K562 (cell line): ENCODE results near the gene IL31RA. TPM values are rescaled to one million over a fixed set of nuclear protein-coding genes. Genes with fewer than 3 reads are reported as not detected.

Experiments used
- ATAC-seq: fragments of 200-7000 bp; cut with Tn5 transposase; 3 replicates; pipeline ENCODE4 v1.9.1; 2020; ENCODE audit warnings: moderate library complexity
- BruUV-seq: library from RNA; stranded (reverse); fragments of 400-500 nt; replicated peaks from 2 replicates; lab custom pipeline; 2021; lab: Mats Ljungman, UMichigan
- CTCF ChIA-PET: fragments of 300-600 bp; formaldehyde crosslinking; extraction: SDS; loops from one replicate; lab custom pipeline; 2021; ENCODE audit warnings: low intra/inter-chr PET ratio; lab: Yijun Ruan, JAX
- POLR2A ChIA-PET: fragments of 300-600, 350-650 bp; sonication (Branson Sonifier 250); formaldehyde crosslinking; extraction: SDS; loops from one replicate; lab custom pipeline; 2021; ENCODE audit warnings: antibody characterized with exemption, inconsistent platforms; lab: Yijun Ruan, JAX
- DNase-seq, 4 experiments: peaks; one replicate each; pipeline versions ENCODE4 v3.0.0 to v3.0.0-alpha.2; 2011 to 2018; ENCODE audit warnings: low spot score in 3 of 4, mixed read lengths in 3 of 4; ENCODE audit errors: extremely low read depth in 1 of 4
- FAIRE-seq: peaks from 2 replicates; lab custom pipeline; 2011; peaks lifted over from hg19 to GRCh38; lab: Jason Lieb, UNC
- H2AFZ ChIP-seq: 2 replicates; pipeline ENCODE4 v1.6.0; 2011; ENCODE audit warnings: low read depth, low read length, control low read depth, inconsistent platforms
- H3K27ac ChIP-seq: fragments of 200-600 bp; 3 replicates; pipeline ENCODE4 v1.8.0; 2011; ENCODE audit warnings: low read depth, mild to moderate bottlenecking, control low read depth, inconsistent platforms, low read length, moderate library complexity, mixed read lengths; ENCODE audit errors: extremely low read depth
- H3K27me3 ChIP-seq, 2 experiments: fragments of 300-600 bp in 1 of 2; 2 replicates in 1 of 2; 3 replicates in 1 of 2; pipeline versions ENCODE4 v1.6.0 to v1.8.0; 2011; ENCODE audit warnings: inconsistent platforms in 2 of 2, low read length in 2 of 2, mild to moderate bottlenecking in 1 of 2, mixed read lengths in 1 of 2, moderate library complexity in 1 of 2; ENCODE audit not compliant: control insufficient read depth in 2 of 2, insufficient read depth in 2 of 2
- H3K36me3 ChIP-seq: fragments of 300-600 bp; 3 replicates; pipeline ENCODE4 v1.8.0; 2011; ENCODE audit warnings: mild to moderate bottlenecking, low read length, inconsistent platforms; ENCODE audit not compliant: control insufficient read depth, insufficient read depth
- H3K4me1 ChIP-seq, 2 experiments: fragments of 200-600 bp in 1 of 2; replicated peaks in 1 of 2; 2 replicates in 1 of 2; 3 replicates in 1 of 2; pipeline versions ENCODE4 v1.5.1 to v1.8.0; 2011; ENCODE audit warnings: inconsistent platforms in 2 of 2, low read length in 2 of 2, mild to moderate bottlenecking in 1 of 2, mixed read lengths in 1 of 2, moderate library complexity in 1 of 2; ENCODE audit not compliant: control insufficient read depth in 2 of 2, insufficient read depth in 2 of 2
- H3K4me2 ChIP-seq: 2 replicates; pipeline ENCODE4 v1.6.1; 2011; ENCODE audit warnings: low read length, control low read depth, inconsistent platforms, mixed read lengths; ENCODE audit not compliant: insufficient read depth
- H3K4me3 ChIP-seq: fragments of 200-600 bp; sonication (generic), shearing (Covaris generic); 2 replicates; pipeline ENCODE4 v1.5.1; 2016; ENCODE audit warnings: control low read depth, inconsistent platforms
- H3K79me2 ChIP-seq: fragments of 200-600 bp; 3 replicates; pipeline ENCODE4 v1.8.0; 2011; ENCODE audit warnings: low read length, inconsistent platforms; ENCODE audit not compliant: control insufficient read depth, insufficient read depth
- H3K9ac ChIP-seq, 2 experiments: 2 replicates each; pipeline versions ENCODE4 v1.6.0 to v1.6.1; 2011; ENCODE audit warnings: low read depth in 2 of 2, low read length in 2 of 2, control low read depth in 1 of 2, inconsistent platforms in 1 of 2, mild to moderate bottlenecking in 1 of 2, mixed read lengths in 1 of 2; ENCODE audit not compliant: insufficient read depth in 1 of 2
- H3K9me1 ChIP-seq: one replicate; pipeline ENCODE4 v1.6.0; 2011; ENCODE audit warnings: inconsistent platforms, mild to moderate bottlenecking, low read length, moderate library complexity; ENCODE audit not compliant: control insufficient read depth, insufficient read depth
- H3K9me3 ChIP-seq: replicated peaks from 2 replicates; pipeline ENCODE4 v1.5.1; 2011; ENCODE audit warnings: low read depth, low read length, inconsistent platforms; ENCODE audit not compliant: control insufficient read depth, insufficient read depth
- H4K20me1 ChIP-seq: replicated peaks from 2 replicates; pipeline ENCODE4 v1.6.1; 2011; ENCODE audit warnings: low read length, inconsistent platforms, mixed read lengths; ENCODE audit not compliant: control insufficient read depth, insufficient read depth
- ERF ChIP-seq: fragments of 450-650 bp; formaldehyde crosslinking; IDR thresholded peaks from 2 replicates; pipeline ENCODE4 v1.4.0; 2020; ENCODE audit warnings: mild to moderate bottlenecking, mixed read lengths
- FOXA3 ChIP-seq, 2 experiments: fragments of 450-650 bp in 1 of 2; sonication (generic) in 1 of 2; formaldehyde crosslinking; IDR thresholded peaks in 1 of 2; conservative IDR thresholded peaks in 1 of 2; 2 replicates each; pipeline versions ENCODE4 v1.4.0 to v1.8.0; 2020 to 2022; ENCODE audit warnings: mild to moderate bottlenecking in 2 of 2, missing genetic modification reagents in 1 of 2
- MEIS2 ChIP-seq: fragments of 450-650 bp; IDR thresholded peaks from 2 replicates; pipeline ENCODE4 v1.6.1; 2014; ENCODE audit warnings: mild to moderate bottlenecking; ENCODE audit not compliant: partially characterized antibody
- NFIC ChIP-seq: fragments of 450-650 bp; IDR thresholded peaks from 2 replicates; pipeline ENCODE4 v1.6.1; 2017; ENCODE audit warnings: mild to moderate bottlenecking, inconsistent platforms
- POLR2H ChIP-seq: IDR thresholded peaks from 2 replicates; pipeline ENCODE4 v1.6.1; 2016; ENCODE audit warnings: missing genetic modification characterization, low read depth, mild to moderate bottlenecking, control low read depth, missing compliant biosample characterization, moderate library complexity
- RAD21 ChIP-seq, 2 experiments: fragments of 250-450 bp in 1 of 2; fragments of 450-650 bp in 1 of 2; sonication (Bioruptor Pico) in 1 of 2; formaldehyde crosslinking in 1 of 2; IDR thresholded peaks in 1 of 2; conservative IDR thresholded peaks in 1 of 2; 2 replicates each; pipeline versions ENCODE4 v1.4.0 to v1.8.0; 2020 to 2022; ENCODE audit warnings: mild to moderate bottlenecking in 2 of 2, moderate library complexity in 1 of 2
- TFAP4 ChIP-seq: sonication (generic); formaldehyde crosslinking; IDR thresholded peaks from 2 replicates; pipeline ENCODE4 v1.8.0; 2022; ENCODE audit warnings: missing genetic modification reagents, mild to moderate bottlenecking, moderate library complexity, borderline replicate concordance
- ZNF408 ChIP-seq: fragments of 250-450 bp; sonication (Bioruptor Pico); IDR thresholded peaks from 2 replicates; pipeline ENCODE4 v1.4.0; 2020; ENCODE audit warnings: low read depth, mild to moderate bottlenecking, moderate library complexity
- ZNF511 ChIP-seq: sonication (generic); formaldehyde crosslinking; IDR thresholded peaks from 2 replicates; pipeline ENCODE4 v1.8.0; 2022; ENCODE audit warnings: mild to moderate bottlenecking, missing genetic modification reagents
- WGBS: fragments of 100-300 bp; shearing (Covaris generic); methylation state at CpG from one replicate; pipeline ENCODE4 v1.1.6; 2016; ENCODE audit warnings: low coverage, mixed read lengths; ENCODE audit not compliant: insufficient coverage; ENCODE audit errors: missing lambda C conversion rate; 5-methylcytosine and 5-hydroxymethylcytosine counted together
- in situ Hi-C: fragments of 300-500 bp; cut with MboI; formaldehyde crosslinking; loops from 4 replicates; pipeline ENCODE4 v1.15.0; 2018; ENCODE audit warnings: inconsistent platforms, mixed read lengths
- intact Hi-C: fragments of 100-400 bp; cut with micrococcal nuclease; formaldehyde crosslinking; loops from 2 replicates; pipeline ENCODE4 v1.14.2; 2022
- polyA plus RNA-seq, 8 experiments: library from polyadenylated mRNA; depleted of rRNA in 4 of 8; stranded (reverse) in 5 of 8; unstranded in 3 of 8; fragments of >200 nt; fragmentation: Nextera tagmentation in 2 of 8; fragmentation: Illumina TruSeq in 1 of 8; extraction: Ambion mirVana in 2 of 8; extraction: Trizol in 1 of 8; gene quantifications; 2 replicates each; pipeline versions ENCODE4 v1.2.1 to v1.2.3, GENCODE V29; 2011 to 2014; ENCODE audit warnings: inconsistent platforms in 1 of 8, missing spikeins in 1 of 8
- total RNA-seq, 7 experiments: library from RNA; depleted of rRNA in 6 of 7; stranded (reverse); fragments of >200 nt in 6 of 7; fragmentation: Illumina TruSeq in 2 of 7; extraction: Trizol in 2 of 7; gene quantifications; 2 replicates each; pipeline versions ENCODE4 v1.2.1 to v1.2.3, GENCODE V29; 2011 to 2021; ENCODE audit warnings: low replicate concordance in 1 of 7
- TF ChIP-seq, protein P1 (sequence below), 3 experiments: IDR thresholded peaks in 2 of 3; conservative IDR thresholded peaks in 1 of 3; 2 replicates each; pipeline ENCODE4 v1.5.1; 2011 to 2012; ENCODE audit warnings: low read length in 3 of 3, mild to moderate bottlenecking in 3 of 3, control low read depth in 2 of 3, improper control_type of control experiment in 1 of 3, inconsistent platforms in 1 of 3, low read depth in 1 of 3, mixed read lengths in 1 of 3, moderate library complexity in 1 of 3; ENCODE audit not compliant: insufficient read depth in 2 of 3

Gene IL31RA
- total and polyA plus RNA-seq, 9 of the 15 experiments (the other 6 are each of a cell fraction or from before 2014, with no cell fraction given) = not detected

- CTCF ChIA-PET = no interaction called here
- no peak overlapping the region for H2AFZ ChIP-seq
- TF ChIP-seq NFIC (no peak), POLR2H (tag) (no peak)
- TF ChIP-seq, all 486 proteins: peak for 0
- in situ Hi-C loops (no loop called here), intact Hi-C loops (no loop called here)
- Histone ChIP-seq H3K4me2 (no peak overlapping the region), H3K9me1 (no peaks in the 10 kb centered on the region), H3K79me2 (no peaks in the 10 kb centered on the region), H4K20me1 (no peaks in the 10 kb centered on the region), H3K36me3 (no peaks in the 10 kb centered on the region), H3K9ac (no peak overlapping the region), H3K27ac (no peak overlapping the region), H3K4me1 (peaks cover 0 to 4% of the 10 kb centered on the region in 2 experiments; a peak in 1 of 5 replicates), H3K4me3 (no peak overlapping the region), H3K27me3 (peaks cover 2 to 41% of the 10 kb centered on the region in 2 experiments; a peak in 3 of 5 replicates), H3K9me3 (no peaks in the 10 kb centered on the region)
- POLR2A ChIA-PET = no interaction called here
- no peak for DNase-seq
- ATAC-seq = no peak
- no peak for FAIRE-seq
- 14% methylated on average over 3 of the region's 3 CpGs for WGBS
- BruUV-seq = no TSS peak
Observed at GRCh38 chr5:55919625-55920024, 68.5 kb downstream of the IL31RA start.

DNA sequence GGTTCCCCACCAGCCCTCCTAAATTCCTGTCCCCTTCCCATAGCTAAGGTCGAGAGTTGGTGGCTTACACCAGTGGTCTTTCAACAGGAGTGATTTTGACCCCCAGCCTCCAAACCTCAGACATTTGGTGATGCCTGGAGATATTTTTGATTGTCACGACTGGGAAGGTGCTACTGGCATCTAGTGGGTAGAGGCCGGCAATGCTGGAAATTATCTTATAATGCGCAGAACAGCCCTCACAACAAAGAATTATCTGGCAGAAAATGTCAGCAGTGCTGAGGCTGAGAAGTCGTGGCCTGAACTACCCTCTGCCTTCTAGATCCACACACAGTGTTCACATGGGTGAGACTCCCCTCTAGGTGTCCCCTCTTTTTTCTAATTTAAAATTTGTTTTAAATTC is 69.6 kb downstream of the IL31RA start:
- ATAC-seq = no peak
- no peak overlapping the region for H3K4me2 ChIP-seq
- CTCF ChIA-PET = no interaction called here
- H3K4me3 ChIP-seq = no peak overlapping the region
- POLR2A ChIA-PET = no interaction called here
- no TSS peak for BruUV-seq
- no peak for DNase-seq
- intact Hi-C loops = no loop called here
- no peaks in the 10 kb centered on the region for H3K9me3 ChIP-seq
- no peaks in the 10 kb centered on the region for H3K9me1 ChIP-seq
- no peak overlapping the region for H3K27ac ChIP-seq
- H3K79me2 ChIP-seq = no peaks in the 10 kb centered on the region
- in situ Hi-C loops = no loop called here
- H4K20me1 ChIP-seq = no peaks in the 10 kb centered on the region
- no peak overlapping the region for H2AFZ ChIP-seq
- peak in 1 of 2 experiments; percentile 34; a peak in 1 of 4 replicates for TF ChIP-seq RAD21 (CRISPR knock-in tag; conservative IDR thresholded peaks at IDR 0.05 in 1 of 2, IDR thresholded peaks at IDR 0.05 in 1 of 2)
- no peak for TF ChIP-seq ZNF408 (CRISPR knock-in tag)
- TF ChIP-seq, protein P1, sequence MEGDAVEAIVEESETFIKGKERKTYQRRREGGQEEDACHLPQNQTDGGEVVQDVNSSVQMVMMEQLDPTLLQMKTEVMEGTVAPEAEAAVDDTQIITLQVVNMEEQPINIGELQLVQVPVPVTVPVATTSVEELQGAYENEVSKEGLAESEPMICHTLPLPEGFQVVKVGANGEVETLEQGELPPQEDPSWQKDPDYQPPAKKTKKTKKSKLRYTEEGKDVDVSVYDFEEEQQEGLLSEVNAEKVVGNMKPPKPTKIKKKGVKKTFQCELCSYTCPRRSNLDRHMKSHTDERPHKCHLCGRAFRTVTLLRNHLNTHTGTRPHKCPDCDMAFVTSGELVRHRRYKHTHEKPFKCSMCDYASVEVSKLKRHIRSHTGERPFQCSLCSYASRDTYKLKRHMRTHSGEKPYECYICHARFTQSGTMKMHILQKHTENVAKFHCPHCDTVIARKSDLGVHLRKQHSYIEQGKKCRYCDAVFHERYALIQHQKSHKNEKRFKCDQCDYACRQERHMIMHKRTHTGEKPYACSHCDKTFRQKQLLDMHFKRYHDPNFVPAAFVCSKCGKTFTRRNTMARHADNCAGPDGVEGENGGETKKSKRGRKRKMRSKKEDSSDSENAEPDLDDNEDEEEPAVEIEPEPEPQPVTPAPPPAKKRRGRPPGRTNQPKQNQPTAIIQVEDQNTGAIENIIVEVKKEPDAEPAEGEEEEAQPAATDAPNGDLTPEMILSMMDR (IDR thresholded peaks at IDR 0.05 in 2 of 3, conservative IDR thresholded peaks at IDR 0.05 in 1 of 3; ENCODE audit: insufficient read depth in 2 of 3, low read depth in 1 of 3, low read length in 3 of 3) = peak in 1 of 3 experiments; percentile 39; a peak in 2 of 6 replicates
- no peak for TF ChIP-seq ZNF511 (CRISPR knock-in tag)
- no peak for TF ChIP-seq ERF (CRISPR knock-in tag)
- no peak for TF ChIP-seq FOXA3 (CRISPR knock-in tag; conservative IDR thresholded peaks at IDR 0.05 in 1 of 2, IDR thresholded peaks at IDR 0.05 in 1 of 2)
- TF ChIP-seq TFAP4 (CRISPR knock-in tag) = no peak
- TF ChIP-seq MEIS2 = no peak
- no peaks in the 10 kb centered on the region for H3K36me3 ChIP-seq
- H3K27me3 ChIP-seq = peaks cover 2 to 43% of the 10 kb centered on the region in 2 experiments; a peak in 2 of 5 replicates
- H3K4me1 ChIP-seq = peaks cover 0 to 4% of the 10 kb centered on the region in 2 experiments; a peak in 1 of 5 replicates
- no peak for FAIRE-seq
- H3K9ac ChIP-seq = no peak overlapping the region
- 16% methylated on average over 5 of the region's 5 CpGs for WGBS
